HG03097 (cell line): ENCODE results near the gene SORL1.

Source experiments
- ATAC-seq: cut with Tn5 transposase; IDR thresholded peaks from one replicate; pipeline ENCODE4 v1.9.1; 2021; ENCODE audit not compliant: unreplicated experiment, low FRiP score

The SORL1 gene

GRCh38 chr11:121560236-121560635 lies 108.1 kb downstream of the SORL1 start:
- ATAC-seq: no peak

GRCh38 chr11:121561240-121561639 lies 109.1 kb downstream of the SORL1 start:
- no peak for ATAC-seq

GRCh38 chr11:121561716-121562115 lies 109.6 kb downstream of the SORL1 start:
- ATAC-seq: no peak

GRCh38 chr11:121563003-121563402 lies 110.9 kb downstream of the SORL1 start:
- no peak for ATAC-seq

GRCh38 chr11:121563900-121564822 lies 112.0 kb downstream of the SORL1 start:
- no peak for ATAC-seq

GRCh38 chr11:121564948-121565684 lies 113.0 kb downstream of the SORL1 start:
- no peak for ATAC-seq

- ATAC-seq: no peak
These were observed 114.4 kb downstream of the SORL1 start for GRCh38 chr11:121566279-121567168.

GRCh38 chr11:121567995-121568394 lies 115.9 kb downstream of the SORL1 start:
- ATAC-seq: no peak

GRCh38 chr11:121569332-121570299 lies 117.5 kb downstream of the SORL1 start:
- ATAC-seq: peak; percentile 87

GRCh38 chr11:121570453-121570852 lies 118.3 kb downstream of the SORL1 start:
- ATAC-seq: no peak

- no peak for ATAC-seq
These were observed 119.4 kb downstream of the SORL1 start for GRCh38 chr11:121571506-121571905.

GRCh38 chr11:121572571-121573059 lies 120.5 kb downstream of the SORL1 start:
- no peak for ATAC-seq

GRCh38 chr11:121574801-121575200 lies 122.7 kb downstream of the SORL1 start:
- no peak for ATAC-seq

GRCh38 chr11:121575250-121575962 lies 123.3 kb downstream of the SORL1 start:
- ATAC-seq: no peak

GRCh38 chr11:121575963-121576290 lies 123.8 kb downstream of the SORL1 start:
- ATAC-seq: no peak

- ATAC-seq: no peak
These were observed 124.4 kb downstream of the SORL1 start for GRCh38 chr11:121576531-121576930.

GRCh38 chr11:121577106-121577848 lies 125.2 kb downstream of the SORL1 start:
- ATAC-seq: no peak
